WERI-Rb-1 (cell line): ENCODE measurements around the gene SPOCK1.

ENCODE experiments used
- DNase-seq: peaks from one replicate; pipeline ENCODE4 v3.0.0-alpha.2; 2020
- H3K27ac ChIP-seq: fragments of 250-450 bp; sonication (Bioruptor Pico); 2 replicates; pipeline ENCODE4 v1.5.1; 2020; ENCODE audit warnings: mild to moderate bottlenecking, moderate library complexity
- H3K27me3 ChIP-seq: fragments of 250-450 bp; sonication (Bioruptor Pico); 2 replicates; pipeline ENCODE4 v1.5.1; 2021; ENCODE audit warnings: mild to moderate bottlenecking, low read depth, moderate library complexity; ENCODE audit not compliant: insufficient read depth, severe bottlenecking
- H3K36me3 ChIP-seq: fragments of 250-450 bp; sonication (Bioruptor Pico); 2 replicates; pipeline ENCODE4 v1.5.1; 2020; ENCODE audit warnings: mild to moderate bottlenecking, moderate library complexity
- H3K4me3 ChIP-seq: 2 replicates; pipeline ENCODE4 v1.5.1; 2011; ENCODE audit warnings: low read depth, mild to moderate bottlenecking, control low read depth, low read length
- H3K9me3 ChIP-seq: fragments of 250-450 bp; sonication (Bioruptor Pico); 2 replicates; pipeline ENCODE4 v1.5.1; 2021; ENCODE audit warnings: mild to moderate bottlenecking, moderate library complexity; ENCODE audit not compliant: severe bottlenecking
- CTCF ChIP-seq: IDR thresholded peaks from 2 replicates; pipeline ENCODE4 v1.5.1; 2011; ENCODE audit warnings: low read depth, mild to moderate bottlenecking, control low read depth, inconsistent platforms, low read length

The SPOCK1 gene

GRCh38 chr5:137372016-137372772 lies 126.9 kb downstream of the SPOCK1 start:
- DNase-seq, result no peak
- no peaks in the 10 kb centered on the region for H3K27me3 ChIP-seq
- H3K36me3 ChIP-seq, result no peaks in the 10 kb centered on the region
- no peaks in the 10 kb centered on the region for H3K9me3 ChIP-seq
- H3K27ac ChIP-seq, result no peak overlapping the region
- no peak overlapping the region for H3K4me3 ChIP-seq
- TF ChIP-seq CTCF, result no peak

GRCh38 chr5:137370096-137371071 lies 128.7 kb downstream of the SPOCK1 start:
- DNase-seq, result no peak
- no peaks in the 10 kb centered on the region for H3K27me3 ChIP-seq
- H3K9me3 ChIP-seq, result no peaks in the 10 kb centered on the region
- no peak for TF ChIP-seq CTCF
- H3K4me3 ChIP-seq, result no peak overlapping the region
- H3K27ac ChIP-seq, result no peak overlapping the region
- H3K36me3 ChIP-seq, result no peaks in the 10 kb centered on the region

- no peaks in the 10 kb centered on the region for H3K9me3 ChIP-seq
- no peak for DNase-seq
- no peak for TF ChIP-seq CTCF
- H3K27ac ChIP-seq, result no peak overlapping the region
- H3K4me3 ChIP-seq, result no peak overlapping the region
- H3K27me3 ChIP-seq, result no peaks in the 10 kb centered on the region
- H3K36me3 ChIP-seq, result no peaks in the 10 kb centered on the region
Measured at GRCh38 chr5:137368651-137369050, 130.5 kb downstream of the SPOCK1 start.

- no peak overlapping the region for H3K4me3 ChIP-seq
- TF ChIP-seq CTCF, result no peak
- H3K27ac ChIP-seq, result no peak overlapping the region
- DNase-seq, result no peak
- H3K27me3 ChIP-seq, result no peaks in the 10 kb centered on the region
- no peaks in the 10 kb centered on the region for H3K36me3 ChIP-seq
- H3K9me3 ChIP-seq, result no peaks in the 10 kb centered on the region
Measured at GRCh38 chr5:137367951-137368350, 131.2 kb downstream of the SPOCK1 start.

GRCh38 chr5:137366526-137366925 lies 132.6 kb downstream of the SPOCK1 start:
- Histone ChIP-seq H3K36me3 (no peaks in the 10 kb centered on the region), H3K27ac (no peak overlapping the region), H3K27me3 (no peaks in the 10 kb centered on the region), H3K4me3 (no peak overlapping the region), H3K9me3 (no peaks in the 10 kb centered on the region)
- TF ChIP-seq CTCF, result no peak
- peak; percentile 35 for DNase-seq
